NCI-H2107 (cell line): ENCODE results near the gene CASP3.
"Not testable (repeated sequence)": the region's sequence is repeated elsewhere in the genome, so short reads cannot be mapped to it uniquely, and the experiment has no call there.

Experiments
- DNase-seq: peaks from one replicate; lab custom pipeline; 2025; lab: John Stamatoyannopoulos, UW

The CASP3 gene

GRCh38 chr4:184596044-184596616, 53.1 kb downstream of the CASP3 start:
- DNase-seq = no peak

DNA sequence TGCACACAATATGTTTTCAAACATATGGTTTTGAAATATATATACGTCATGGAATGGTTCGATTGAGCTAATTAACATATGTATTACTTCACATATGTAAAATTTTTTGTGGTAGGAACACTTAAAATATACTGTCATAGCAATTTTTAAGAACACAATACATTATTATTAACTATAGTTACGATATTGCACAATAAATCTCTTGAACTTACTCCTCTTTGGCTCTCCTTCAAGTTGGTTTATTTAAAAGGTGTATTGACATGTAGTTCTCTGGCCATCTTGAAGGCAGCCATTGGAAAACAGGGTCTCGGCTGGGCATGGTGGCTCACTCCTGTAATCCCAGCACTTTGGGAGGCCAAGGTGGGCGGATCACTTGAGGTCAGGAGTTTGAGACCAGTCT, 53.8 kb downstream of the CASP3 start:
- DNase-seq = no peak

- no peak for DNase-seq
Observed at GRCh38 chr4:184593461-184593860, 55.8 kb downstream of the CASP3 start.

- not testable (repeated sequence) for DNase-seq
Observed at GRCh38 chr4:184591747-184592270, 57.4 kb downstream of the CASP3 start.

- DNase-seq = no peak
Observed at GRCh38 chr4:184591070-184591677, 58.1 kb downstream of the CASP3 start.

- DNase-seq = no peak
Observed at GRCh38 chr4:184590196-184590595, 59.1 kb downstream of the CASP3 start.

DNA sequence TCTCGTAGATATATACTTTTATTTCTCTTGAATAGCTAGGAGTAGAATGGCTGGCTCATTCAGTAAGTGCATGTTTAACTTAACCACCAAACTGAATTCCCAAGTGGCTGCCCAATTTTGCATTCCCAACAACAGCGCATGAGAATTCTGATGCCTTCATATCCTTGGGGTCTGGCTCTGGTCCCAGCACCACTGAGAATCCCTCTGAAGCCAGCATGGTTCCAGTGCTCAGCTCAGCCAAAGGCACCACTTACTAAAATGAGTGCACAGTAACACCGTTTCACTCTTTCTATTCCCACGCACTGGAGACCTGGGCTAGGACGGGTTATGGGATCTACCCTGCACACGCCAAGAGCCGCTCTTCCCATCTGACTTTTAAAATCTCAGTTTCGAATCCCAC, 60.4 kb downstream of the CASP3 start:
- no peak for DNase-seq

GRCh38 chr4:184587701-184588100, 61.5 kb downstream of the CASP3 start:
- DNase-seq = no peak

GRCh38 chr4:184587221-184587620, 62.0 kb downstream of the CASP3 start:
- DNase-seq = no peak

DNA sequence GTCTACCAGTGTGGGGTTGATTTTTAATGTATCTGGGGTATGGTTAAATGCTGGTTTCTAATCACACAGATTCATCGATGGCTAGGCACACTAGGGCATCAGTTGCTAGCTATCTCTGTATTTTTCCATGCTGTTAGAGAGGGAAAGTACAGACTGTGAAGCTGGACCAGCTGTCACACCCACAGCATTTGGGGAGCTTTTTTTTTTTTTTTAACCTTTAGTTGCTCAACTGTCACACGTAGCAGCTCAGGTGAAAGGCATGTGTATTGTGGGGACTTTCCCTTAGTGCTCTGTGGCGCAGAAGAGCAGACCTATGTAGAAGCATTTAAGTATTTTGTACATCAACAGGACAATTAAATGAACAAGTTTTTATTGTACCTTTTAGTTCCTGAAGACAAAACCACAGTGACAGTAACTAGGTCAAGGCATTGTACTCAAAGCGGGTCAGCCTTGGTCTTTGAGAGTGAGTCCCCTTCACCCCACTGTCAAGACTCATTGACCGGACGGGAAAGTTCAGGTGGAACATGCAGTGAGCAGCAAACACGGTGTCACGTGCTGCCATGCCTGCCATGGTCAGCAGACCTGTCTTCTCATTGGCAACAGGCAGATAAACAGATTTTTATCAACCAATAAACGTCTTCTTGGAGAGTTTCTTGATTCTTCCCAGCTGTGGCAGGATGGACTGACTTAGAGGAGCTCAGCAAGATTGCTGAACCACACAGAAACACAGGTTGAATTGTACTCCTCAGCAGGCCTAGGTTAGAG, 65.3 kb downstream of the CASP3 start:
- DNase-seq = no peak
